ENCODE data around the gene PIEZO1.

DNA sequence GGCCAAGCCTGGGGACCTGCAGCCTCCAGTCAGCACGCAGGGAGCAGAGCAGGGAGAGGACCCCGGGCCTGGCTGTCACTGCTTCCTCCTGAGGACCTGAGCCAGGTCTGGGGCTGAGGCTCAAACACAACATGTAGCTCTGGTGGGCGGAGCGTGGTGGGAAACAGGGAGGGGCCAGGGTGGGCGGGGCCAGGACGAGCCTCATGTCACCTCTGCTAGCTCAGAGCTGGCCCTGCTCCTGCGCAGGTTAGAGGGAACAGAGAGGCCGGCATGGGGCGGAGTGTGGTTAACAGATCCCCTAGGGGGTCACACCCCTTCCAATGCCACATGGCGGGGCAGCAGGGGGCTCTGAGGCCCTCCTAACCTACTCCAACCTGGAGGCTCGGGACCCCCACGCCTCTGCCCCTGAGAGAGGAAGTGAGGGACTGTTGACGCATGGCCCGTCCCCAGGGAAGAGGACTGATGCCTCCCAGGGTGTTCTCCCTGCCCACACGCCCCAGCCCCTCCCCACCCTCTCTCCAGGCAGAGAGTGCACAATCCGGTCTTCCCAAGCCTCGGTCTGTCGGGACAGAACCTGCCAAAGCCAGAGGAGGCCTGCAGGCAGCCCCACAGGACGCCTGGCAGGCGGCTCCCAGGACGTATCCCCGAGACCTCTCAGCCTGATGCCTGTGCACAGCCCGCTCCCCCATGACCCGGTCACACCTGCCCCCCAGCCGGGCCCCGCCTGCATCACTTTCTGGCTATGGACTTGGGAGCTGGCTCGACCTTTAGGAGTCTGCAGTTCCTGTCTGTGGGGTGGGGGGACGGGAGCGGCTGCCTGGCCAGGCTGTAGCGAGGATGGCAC is 15.2 kb downstream of the PIEZO1 start:
- no peak for TF ChIP-seq EZH2phosphoT487 (IDR thresholded peaks at IDR 0.05; ENCODE audit: borderline replicate concordance, low read length)
- TF ChIP-seq, protein P1, sequence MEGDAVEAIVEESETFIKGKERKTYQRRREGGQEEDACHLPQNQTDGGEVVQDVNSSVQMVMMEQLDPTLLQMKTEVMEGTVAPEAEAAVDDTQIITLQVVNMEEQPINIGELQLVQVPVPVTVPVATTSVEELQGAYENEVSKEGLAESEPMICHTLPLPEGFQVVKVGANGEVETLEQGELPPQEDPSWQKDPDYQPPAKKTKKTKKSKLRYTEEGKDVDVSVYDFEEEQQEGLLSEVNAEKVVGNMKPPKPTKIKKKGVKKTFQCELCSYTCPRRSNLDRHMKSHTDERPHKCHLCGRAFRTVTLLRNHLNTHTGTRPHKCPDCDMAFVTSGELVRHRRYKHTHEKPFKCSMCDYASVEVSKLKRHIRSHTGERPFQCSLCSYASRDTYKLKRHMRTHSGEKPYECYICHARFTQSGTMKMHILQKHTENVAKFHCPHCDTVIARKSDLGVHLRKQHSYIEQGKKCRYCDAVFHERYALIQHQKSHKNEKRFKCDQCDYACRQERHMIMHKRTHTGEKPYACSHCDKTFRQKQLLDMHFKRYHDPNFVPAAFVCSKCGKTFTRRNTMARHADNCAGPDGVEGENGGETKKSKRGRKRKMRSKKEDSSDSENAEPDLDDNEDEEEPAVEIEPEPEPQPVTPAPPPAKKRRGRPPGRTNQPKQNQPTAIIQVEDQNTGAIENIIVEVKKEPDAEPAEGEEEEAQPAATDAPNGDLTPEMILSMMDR (IDR thresholded peaks at IDR 0.05; ENCODE audit: low read depth, low read length, poor library complexity, severe bottlenecking) = no peak

Measured in DOHH2 (cell line).